Activated CD4-positive, alpha-beta T cell treated with anti-CD3 and anti-CD28 coated beads for 4 hours (primary cell): ENCODE data around the gene TSR3.
"Not testable (repeated sequence)": the region's sequence is repeated elsewhere in the genome, so short reads cannot be mapped to it uniquely, and the experiment has no call there.

Source experiments
- DNase-seq, 2 donors: peaks; one replicate each; pipeline ENCODE4 v3.0.0-alpha.2; 2020

TSR3 gene

GRCh38 chr16:1335996-1336395, 15.7 kb downstream of the TSR3 start:
- DNase-seq = no peak

- DNase-seq = no peak
Measured at GRCh38 chr16:1335211-1335971, 16.3 kb downstream of the TSR3 start.

GRCh38 chr16:1334739-1335138, 16.9 kb downstream of the TSR3 start:
- DNase-seq = no peak

- DNase-seq = no peak
Measured at GRCh38 chr16:1333854-1334700, 17.6 kb downstream of the TSR3 start.

- peak; percentile 28 to 48 for DNase-seq
Measured at GRCh38 chr16:1333149-1333812, 18.4 kb downstream of the TSR3 start, which contains the start of gene BAIAP3. Gene BAIAP3, plus strand, starts transcription at chr16:1333645. Its CDS starts 4,905 bp downstream, at chr16:1338550.

- DNase-seq = no peak
Measured at GRCh38 chr16:1332618-1333148, 19.0 kb downstream of the TSR3 start.

- DNase-seq = peak in 1 of 2 donors; percentile 44
Measured at GRCh38 chr16:1331712-1332617, 19.7 kb downstream of the TSR3 start.

GRCh38 chr16:1330931-1331711, 20.6 kb downstream of the TSR3 start:
- no peak for DNase-seq

GRCh38 chr16:1330260-1330914, 21.3 kb downstream of the TSR3 start:
- DNase-seq = no peak

GRCh38 chr16:1328961-1329360, 22.7 kb downstream of the TSR3 start:
- DNase-seq = not testable (repeated sequence)

GRCh38 chr16:1328136-1328535, 23.5 kb downstream of the TSR3 start:
- not testable (repeated sequence) for DNase-seq

- no peak for DNase-seq
Measured at GRCh38 chr16:1327619-1327947, 24.1 kb downstream of the TSR3 start.

- no peak for DNase-seq
Measured at GRCh38 chr16:1326946-1327618, 24.6 kb downstream of the TSR3 start.

- DNase-seq = no peak
Measured at GRCh38 chr16:1326391-1326790, 25.3 kb downstream of the TSR3 start.

- no peak for DNase-seq
Measured at GRCh38 chr16:1325673-1326371, 25.9 kb downstream of the TSR3 start.

- no peak for DNase-seq
Measured at GRCh38 chr16:1325261-1325660, 26.4 kb downstream of the TSR3 start.

GRCh38 chr16:1324286-1324826, 27.3 kb downstream of the TSR3 start:
- DNase-seq = no peak

GRCh38 chr16:1323296-1324239, 28.1 kb downstream of the TSR3 start:
- DNase-seq = no peak
